Caco-2 (cell line): ENCODE measurements around the gene AASDH. TPM values are rescaled to one million over a fixed set of nuclear protein-coding genes. Genes with fewer than 3 reads are reported as not detected.

Source experiments
- BruUV-seq: library from RNA; stranded (reverse); fragments of 400-500 nt; replicated peaks from 2 replicates; lab custom pipeline; 2021; lab: Mats Ljungman, UMichigan
- CTCF ChIA-PET: fragments of 300-600 bp; sonication (Branson Sonifier 250); formaldehyde crosslinking; loops from one replicate; lab custom pipeline; 2022; ENCODE audit warnings: antibody characterized with exemption; lab: Charles Lee
- POLR2A ChIA-PET: fragments of 300-600 bp; sonication (Branson Sonifier 250); formaldehyde crosslinking; loops from one replicate; lab custom pipeline; 2022; ENCODE audit warnings: antibody characterized with exemption; lab: Charles Lee
- DNase-seq, 2 experiments: peaks; one replicate each; pipeline versions ENCODE4 v3.0.0 to v3.0.0-alpha.2; 2020 to 2022
- H3K27me3 ChIP-seq: replicated peaks from 2 replicates; pipeline ENCODE4 v1.6.0; 2011; ENCODE audit warnings: low read length; ENCODE audit not compliant: control insufficient read depth, insufficient read depth
- H3K36me3 ChIP-seq: 2 replicates; pipeline ENCODE4 v1.5.1; 2011; ENCODE audit warnings: low read length; ENCODE audit not compliant: control insufficient read depth, insufficient read depth
- H3K4me1 ChIP-seq: fragments of 250-450 bp; sonication (Bioruptor Pico); 2 replicates; pipeline ENCODE4 v1.5.1; 2020; ENCODE audit warnings: mild to moderate bottlenecking
- H3K4me3 ChIP-seq: 2 replicates; pipeline ENCODE4 v1.5.1; 2011; ENCODE audit warnings: low read depth, mild to moderate bottlenecking, control low read depth, low read length
- H3K9me3 ChIP-seq: fragments of 250-450 bp; sonication (Bioruptor Pico); 2 replicates; pipeline ENCODE4 v1.5.1; 2020; ENCODE audit warnings: mild to moderate bottlenecking, moderate library complexity
- H3K27ac Mint-ChIP-seq: one replicate; pipeline ENCODE4 v1.8.0; 2022; ENCODE audit warnings: mixed read lengths; ENCODE audit not compliant: unreplicated experiment
- H3K27me3 Mint-ChIP-seq: one replicate; pipeline ENCODE4 v1.8.0; 2022; ENCODE audit warnings: mixed read lengths; ENCODE audit not compliant: insufficient read depth, unreplicated experiment
- H3K36me3 Mint-ChIP-seq: one replicate; pipeline ENCODE4 v1.8.0; 2022; ENCODE audit warnings: mild to moderate bottlenecking, mixed read lengths; ENCODE audit not compliant: insufficient read depth, unreplicated experiment
- H3K4me1 Mint-ChIP-seq: one replicate; pipeline ENCODE4 v1.8.0; 2022; ENCODE audit warnings: low read depth, mixed read lengths; ENCODE audit not compliant: unreplicated experiment
- H3K4me3 Mint-ChIP-seq: one replicate; pipeline ENCODE4 v1.8.0; 2022; ENCODE audit warnings: mild to moderate bottlenecking, moderate library complexity, mixed read lengths; ENCODE audit not compliant: unreplicated experiment
- H3K9me3 Mint-ChIP-seq: one replicate; pipeline ENCODE4 v1.8.0; 2022; ENCODE audit warnings: mixed read lengths; ENCODE audit not compliant: unreplicated experiment
- intact Hi-C: fragments of 100-400 bp; cut with micrococcal nuclease; formaldehyde crosslinking; loops from one replicate; pipeline ENCODE4 v1.10.0; 2022; ENCODE audit not compliant: unreplicated experiment
- total RNA-seq: library from RNA; stranded (reverse); gene quantifications from 2 replicates; pipeline ENCODE4 v1.2.3, GENCODE V29; 2022
- TF ChIP-seq, protein P1 (sequence below), 2 experiments: fragments of 200-600 bp in 1 of 2; IDR thresholded peaks; 1 replicate in 1 of 2; 2 replicates in 1 of 2; pipeline versions ENCODE4 v1.5.1 to v1.8.0; 2011 to 2022; ENCODE audit warnings: antibody characterized with exemption in 1 of 2, control low read depth in 1 of 2, inconsistent platforms in 1 of 2, low read depth in 1 of 2, low read length in 1 of 2, mild to moderate bottlenecking in 1 of 2, moderate library complexity in 1 of 2; ENCODE audit not compliant: insufficient read depth in 1 of 2, severe bottlenecking in 1 of 2, unreplicated experiment in 1 of 2

Gene AASDH
- total RNA-seq, 1 experiment from 2014 or later: 12.8 TPM

DNA sequence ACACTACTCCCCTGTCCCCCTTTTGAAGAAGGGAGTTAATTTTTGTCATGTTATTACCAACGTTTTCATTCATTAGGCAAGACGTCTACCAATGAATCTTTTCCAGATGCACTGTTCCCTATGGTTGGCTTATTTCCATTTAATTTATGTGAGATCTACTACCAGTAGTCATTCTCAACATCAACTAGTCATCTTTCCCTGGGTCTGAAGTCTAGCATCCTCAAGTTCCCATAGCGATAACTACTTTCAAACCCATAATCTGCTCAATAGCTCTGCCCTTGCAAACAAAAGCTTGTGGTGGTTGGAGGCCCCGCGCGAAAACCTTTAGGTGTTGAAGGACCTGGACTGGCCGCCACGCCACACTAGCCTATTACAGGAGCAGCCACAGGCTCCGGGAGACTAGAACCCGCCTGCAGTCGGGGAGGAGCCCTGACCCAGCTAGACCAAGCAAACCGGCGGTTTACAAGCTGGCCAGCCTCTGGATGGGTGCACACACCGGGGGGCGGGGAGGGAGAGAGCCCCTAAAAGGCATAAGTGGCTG is 47.4 kb upstream of the AASDH start:
- Mint-ChIP-seq H3K4me1 (peaks cover 6% of the 10 kb centered on the region), H3K4me3 (peak overlapping the region; percentile 98), H3K27ac (peak overlapping the region; percentile 96), H3K27me3 (no peaks in the 10 kb centered on the region), H3K36me3 (peaks cover 45% of the 10 kb centered on the region), H3K9me3 (no peaks in the 10 kb centered on the region)
- intact Hi-C loops: loop anchor here (1.0 to 10.0 kb wide), 4 partner anchors 24 to 470 kb away; partner anchors contain the start of genes REST and SRP72
- Histone ChIP-seq H3K27me3 (no peaks in the 10 kb centered on the region), H3K4me3 (peak overlapping the region; percentile 87), H3K9me3 (no peaks in the 10 kb centered on the region), H3K4me1 (no peaks in the 10 kb centered on the region), H3K36me3 (peaks cover under 1% of the 10 kb centered on the region)
- no TSS peak for BruUV-seq
- TF ChIP-seq, protein P1, sequence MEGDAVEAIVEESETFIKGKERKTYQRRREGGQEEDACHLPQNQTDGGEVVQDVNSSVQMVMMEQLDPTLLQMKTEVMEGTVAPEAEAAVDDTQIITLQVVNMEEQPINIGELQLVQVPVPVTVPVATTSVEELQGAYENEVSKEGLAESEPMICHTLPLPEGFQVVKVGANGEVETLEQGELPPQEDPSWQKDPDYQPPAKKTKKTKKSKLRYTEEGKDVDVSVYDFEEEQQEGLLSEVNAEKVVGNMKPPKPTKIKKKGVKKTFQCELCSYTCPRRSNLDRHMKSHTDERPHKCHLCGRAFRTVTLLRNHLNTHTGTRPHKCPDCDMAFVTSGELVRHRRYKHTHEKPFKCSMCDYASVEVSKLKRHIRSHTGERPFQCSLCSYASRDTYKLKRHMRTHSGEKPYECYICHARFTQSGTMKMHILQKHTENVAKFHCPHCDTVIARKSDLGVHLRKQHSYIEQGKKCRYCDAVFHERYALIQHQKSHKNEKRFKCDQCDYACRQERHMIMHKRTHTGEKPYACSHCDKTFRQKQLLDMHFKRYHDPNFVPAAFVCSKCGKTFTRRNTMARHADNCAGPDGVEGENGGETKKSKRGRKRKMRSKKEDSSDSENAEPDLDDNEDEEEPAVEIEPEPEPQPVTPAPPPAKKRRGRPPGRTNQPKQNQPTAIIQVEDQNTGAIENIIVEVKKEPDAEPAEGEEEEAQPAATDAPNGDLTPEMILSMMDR (IDR thresholded peaks at IDR 0.05; ENCODE audit: insufficient read depth in 1 of 2, low read depth in 1 of 2, low read length in 1 of 2, severe bottlenecking in 1 of 2, unreplicated experiment in 1 of 2): no peak
- peak in 1 of 2 experiments; percentile 78 for DNase-seq
- POLR2A ChIA-PET: interaction anchor here (0.6 to 4.1 kb wide), 6 partner anchors 24 to 698 kb away, joined by 3 to 50 read pairs (median 12); partner anchors contain the start of gene AASDH
- CTCF ChIA-PET: interaction anchor here (0.6 to 2.1 kb wide), 7 partner anchors 9 to 486 kb away, joined by 3 to 11 read pairs (median 5); partner anchors contain the start of genes AASDH and CEP135

DNA sequence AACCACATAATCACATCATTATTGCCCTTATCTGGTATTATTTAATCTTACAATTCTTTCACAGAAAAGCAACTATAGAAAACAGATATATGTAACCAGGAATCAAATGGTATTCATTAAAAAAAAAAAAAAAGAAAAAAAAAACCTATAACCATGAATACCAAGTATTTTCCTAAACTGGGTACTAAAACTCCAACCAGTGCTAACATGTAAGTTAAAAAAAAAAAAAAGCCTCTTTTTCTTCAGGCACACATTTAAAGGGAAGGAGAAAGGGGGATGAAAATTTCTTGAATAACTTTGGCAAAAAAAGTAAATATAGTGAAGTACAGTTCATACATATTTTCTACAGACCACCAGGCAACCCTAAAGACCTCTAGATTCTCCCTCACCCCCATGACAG is 46.0 kb upstream of the AASDH start:
- TF ChIP-seq, protein P1 (IDR thresholded peaks at IDR 0.05; ENCODE audit: insufficient read depth in 1 of 2, low read depth in 1 of 2, low read length in 1 of 2, severe bottlenecking in 1 of 2, unreplicated experiment in 1 of 2): no peak
- H3K4me1 ChIP-seq: no peaks in the 10 kb centered on the region
- no peak for DNase-seq
- Mint-ChIP-seq H3K36me3 (peaks cover 39% of the 10 kb centered on the region), H3K9me3 (no peaks in the 10 kb centered on the region), H3K4me1 (no peaks in the 10 kb centered on the region), H3K27me3 (no peaks in the 10 kb centered on the region), H3K4me3 (peak overlapping the region; percentile 98), H3K27ac (no peak overlapping the region)
- H3K27me3 ChIP-seq: no peaks in the 10 kb centered on the region
- ChIA-PET CTCF (no interaction called here), POLR2A (no interaction called here)
- H3K4me3 ChIP-seq: peak overlapping the region; percentile 10
- no peaks in the 10 kb centered on the region; the same call in 1 of the 2 replicates for H3K36me3 ChIP-seq
- H3K9me3 ChIP-seq: no peaks in the 10 kb centered on the region
- BruUV-seq: no TSS peak
- intact Hi-C loops: loop anchor here (10.0 kb wide), 1 partner anchor 472 kb away; the partner anchor contains the start of gene REST

DNA sequence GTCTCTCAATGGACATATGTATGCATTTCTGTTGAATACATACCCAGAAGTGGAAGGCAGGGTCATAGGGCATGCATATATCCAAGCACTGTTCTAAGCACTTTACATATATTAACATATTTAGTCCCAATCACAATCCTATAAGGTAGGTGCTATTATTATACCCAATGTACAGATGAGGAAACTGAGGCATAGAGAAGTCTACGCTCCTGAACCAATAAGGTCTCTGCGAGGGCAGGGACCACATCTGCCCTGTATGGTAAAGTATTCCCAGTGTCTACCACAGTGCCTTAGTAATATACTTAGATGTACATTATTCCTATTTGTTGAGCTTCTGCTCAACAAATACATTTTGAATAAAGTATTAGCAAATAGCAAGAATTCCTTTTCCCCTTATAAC is 42.9 kb upstream of the AASDH start:
- Histone ChIP-seq H3K27me3 (no peaks in the 10 kb centered on the region), H3K36me3 (no peaks in the 10 kb centered on the region; the same call in 1 of the 2 replicates), H3K4me1 (no peaks in the 10 kb centered on the region), H3K9me3 (no peaks in the 10 kb centered on the region), H3K4me3 (no peak overlapping the region)
- DNase-seq: no peak
- H3K36me3 Mint-ChIP-seq: peaks cover 25% of the 10 kb centered on the region
- POLR2A ChIA-PET: interaction anchor here (0.6 kb wide), 1 partner anchor 961 kb away, joined by 4 read pairs; no protein-coding TSS in a partner anchor
- H3K27ac Mint-ChIP-seq: no peak overlapping the region
- no peak overlapping the region for H3K4me3 Mint-ChIP-seq
- TF ChIP-seq, protein P1 (IDR thresholded peaks at IDR 0.05; ENCODE audit: insufficient read depth in 1 of 2, low read depth in 1 of 2, low read length in 1 of 2, severe bottlenecking in 1 of 2, unreplicated experiment in 1 of 2): no peak
- H3K4me1 Mint-ChIP-seq: no peaks in the 10 kb centered on the region
- intact Hi-C loops: loop anchor here (10.0 kb wide), 1 partner anchor 475 kb away; the partner anchor contains the start of gene REST
- H3K9me3 Mint-ChIP-seq: peaks cover 8% of the 10 kb centered on the region
- BruUV-seq: no TSS peak
- H3K27me3 Mint-ChIP-seq: no peaks in the 10 kb centered on the region
- CTCF ChIA-PET: no interaction called here
